RWPE1 (cell line): ENCODE measurements around the gene LYPLAL1.

Experiments used
- CTCF ChIA-PET: fragments of 350-600 bp; sonication (Branson Sonifier 250); formaldehyde crosslinking; extraction: SDS; loops from one replicate; lab custom pipeline; 2021; lab: Yijun Ruan, JAX
- POLR2A ChIA-PET: fragments of 400-600 bp; formaldehyde crosslinking; extraction: SDS; loops from one replicate; lab custom pipeline; 2020; ENCODE audit warnings: antibody characterized with exemption; ENCODE audit not compliant: low non-redundant PET; lab: Yijun Ruan, JAX
- DNase-seq: peaks from one replicate; pipeline ENCODE4 v3.0.0; 2012; ENCODE audit warnings: low spot score
- H3K27ac ChIP-seq: fragments of 450-650 bp; 2 replicates; pipeline ENCODE4 v1.5.1; 2017
- TF ChIP-seq, protein P1 (sequence below): fragments of 450-650 bp; conservative IDR thresholded peaks from 2 replicates; pipeline ENCODE4 v1.5.1; 2017; ENCODE audit warnings: low read depth, mild to moderate bottlenecking

Gene LYPLAL1

DNA sequence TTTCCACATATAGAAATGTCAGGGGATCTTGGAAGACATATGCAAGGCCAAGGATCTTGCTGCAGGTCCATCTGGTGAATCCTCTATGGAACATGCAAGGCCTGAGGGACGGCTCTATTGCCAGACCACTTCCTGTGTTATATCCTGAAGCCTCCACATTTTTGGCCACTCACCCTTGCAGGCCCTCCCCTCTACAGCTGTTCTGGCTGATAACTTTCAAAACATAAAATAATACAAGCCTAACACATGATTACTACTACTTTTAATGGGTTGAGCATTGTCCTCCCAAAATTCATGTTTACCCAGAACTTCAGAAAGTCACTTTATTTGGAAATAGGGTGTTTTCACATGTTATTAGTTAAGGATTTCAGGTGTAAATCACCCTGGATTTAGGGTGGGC is 18.5 kb upstream of the LYPLAL1 start:
- CTCF ChIA-PET = no interaction called here
- no peak for DNase-seq
- H3K27ac ChIP-seq = no peak overlapping the region
- TF ChIP-seq, protein P1, sequence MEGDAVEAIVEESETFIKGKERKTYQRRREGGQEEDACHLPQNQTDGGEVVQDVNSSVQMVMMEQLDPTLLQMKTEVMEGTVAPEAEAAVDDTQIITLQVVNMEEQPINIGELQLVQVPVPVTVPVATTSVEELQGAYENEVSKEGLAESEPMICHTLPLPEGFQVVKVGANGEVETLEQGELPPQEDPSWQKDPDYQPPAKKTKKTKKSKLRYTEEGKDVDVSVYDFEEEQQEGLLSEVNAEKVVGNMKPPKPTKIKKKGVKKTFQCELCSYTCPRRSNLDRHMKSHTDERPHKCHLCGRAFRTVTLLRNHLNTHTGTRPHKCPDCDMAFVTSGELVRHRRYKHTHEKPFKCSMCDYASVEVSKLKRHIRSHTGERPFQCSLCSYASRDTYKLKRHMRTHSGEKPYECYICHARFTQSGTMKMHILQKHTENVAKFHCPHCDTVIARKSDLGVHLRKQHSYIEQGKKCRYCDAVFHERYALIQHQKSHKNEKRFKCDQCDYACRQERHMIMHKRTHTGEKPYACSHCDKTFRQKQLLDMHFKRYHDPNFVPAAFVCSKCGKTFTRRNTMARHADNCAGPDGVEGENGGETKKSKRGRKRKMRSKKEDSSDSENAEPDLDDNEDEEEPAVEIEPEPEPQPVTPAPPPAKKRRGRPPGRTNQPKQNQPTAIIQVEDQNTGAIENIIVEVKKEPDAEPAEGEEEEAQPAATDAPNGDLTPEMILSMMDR = no peak
- POLR2A ChIA-PET = no interaction called here

DNA sequence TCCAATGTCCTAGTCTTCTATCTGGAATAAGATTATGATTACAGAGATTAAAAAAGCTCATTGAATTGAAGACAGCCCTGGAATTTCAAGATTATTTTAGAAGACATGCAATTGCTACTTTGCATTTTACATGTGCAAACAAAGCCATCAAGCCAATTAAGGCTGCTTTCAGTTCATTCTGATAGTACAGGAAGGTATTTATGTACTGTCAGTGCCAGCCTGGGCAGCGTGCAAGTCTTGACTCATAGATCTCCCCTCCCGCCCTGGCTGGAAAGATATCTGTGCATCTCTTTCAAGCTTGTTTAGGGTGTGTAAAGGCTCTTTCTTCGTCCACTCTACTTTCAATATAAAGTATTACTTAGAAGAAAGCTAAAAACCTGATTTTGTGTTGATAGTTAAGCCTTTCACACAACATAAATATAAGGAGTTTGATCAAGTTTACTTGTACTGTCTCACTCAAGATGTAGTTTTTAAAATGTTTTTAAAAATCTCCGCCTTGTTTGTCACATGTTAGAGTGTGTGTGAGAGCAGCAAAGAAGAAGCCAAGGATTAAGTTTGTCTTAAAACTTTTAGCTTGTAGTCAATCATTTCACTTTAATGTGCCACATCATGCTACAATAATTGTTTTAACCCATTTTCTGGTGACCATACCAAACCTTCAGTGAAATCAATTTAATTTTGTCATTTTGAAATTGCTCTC is 13.6 kb upstream of the LYPLAL1 start:
- POLR2A ChIA-PET = no interaction called here
- CTCF ChIA-PET = interaction anchor here (0.6 to 0.9 kb wide), 3 partner anchors 27 to 653 kb away, joined by 3 to 4 read pairs (median 3); no protein-coding TSS in a partner anchor

DNA sequence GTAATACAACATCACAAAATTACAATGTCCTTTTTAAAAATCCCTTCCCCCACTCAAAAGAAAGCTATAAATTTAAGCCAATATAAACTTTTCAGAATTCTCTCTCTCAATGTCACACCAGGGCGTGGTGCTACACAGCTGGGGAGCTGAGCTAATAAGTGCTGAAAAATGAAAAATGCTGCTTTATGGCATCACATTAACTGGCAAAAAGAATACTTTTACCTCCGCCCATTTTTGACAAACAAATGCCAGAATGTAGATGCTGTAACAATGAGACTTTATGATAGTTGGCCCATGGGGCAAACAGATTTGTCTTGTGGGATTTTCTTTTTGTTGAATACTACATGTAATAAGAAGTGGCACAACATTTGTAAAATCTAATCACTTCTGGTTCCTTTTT is 12.7 kb upstream of the LYPLAL1 start:
- TF ChIP-seq, protein P1 = no peak
- no peak for DNase-seq
- ChIA-PET POLR2A (interaction anchor here (1.6 kb wide), 1 partner anchor 12 kb away, joined by 6 read pairs; no protein-coding TSS in a partner anchor), CTCF (interaction anchor here (0.9 kb wide), 2 partner anchors 9 to 87 kb away, joined by 3 to 4 read pairs; no protein-coding TSS in a partner anchor)
- no peak overlapping the region for H3K27ac ChIP-seq

More for the DNA sequence above, 13.6 kb upstream of the LYPLAL1 start:
- TF ChIP-seq, protein P1 = no peak
- no peak overlapping the region for H3K27ac ChIP-seq
- DNase-seq = peak; percentile 61

DNA sequence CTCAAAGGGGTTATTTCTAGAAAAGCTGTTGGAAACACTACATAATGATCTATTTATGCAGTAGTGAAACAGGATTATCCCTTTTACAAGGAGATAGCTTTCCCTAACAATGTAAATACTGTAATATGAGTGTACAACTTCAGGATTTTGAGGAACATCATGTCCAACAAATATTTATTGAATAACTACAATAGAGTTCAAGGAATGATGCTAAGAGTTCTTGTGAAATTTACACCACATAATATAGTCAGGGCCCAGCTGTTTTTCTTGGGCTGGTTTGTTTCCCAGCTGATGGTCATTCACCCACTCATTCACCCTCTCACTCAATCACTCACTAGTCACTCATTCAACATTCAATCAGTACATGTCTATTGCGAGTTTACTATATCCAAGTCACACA is 12.3 kb upstream of the LYPLAL1 start:
- H3K27ac ChIP-seq = no peak overlapping the region
- TF ChIP-seq, protein P1 = no peak
- POLR2A ChIA-PET = interaction anchor here (1.6 kb wide), 1 partner anchor 12 kb away, joined by 6 read pairs; no protein-coding TSS in a partner anchor
- DNase-seq = no peak
- CTCF ChIA-PET = interaction anchor here (0.6 to 0.9 kb wide), 3 partner anchors 8 to 610 kb away, joined by 3 to 5 read pairs (median 4); no protein-coding TSS in a partner anchor

DNA sequence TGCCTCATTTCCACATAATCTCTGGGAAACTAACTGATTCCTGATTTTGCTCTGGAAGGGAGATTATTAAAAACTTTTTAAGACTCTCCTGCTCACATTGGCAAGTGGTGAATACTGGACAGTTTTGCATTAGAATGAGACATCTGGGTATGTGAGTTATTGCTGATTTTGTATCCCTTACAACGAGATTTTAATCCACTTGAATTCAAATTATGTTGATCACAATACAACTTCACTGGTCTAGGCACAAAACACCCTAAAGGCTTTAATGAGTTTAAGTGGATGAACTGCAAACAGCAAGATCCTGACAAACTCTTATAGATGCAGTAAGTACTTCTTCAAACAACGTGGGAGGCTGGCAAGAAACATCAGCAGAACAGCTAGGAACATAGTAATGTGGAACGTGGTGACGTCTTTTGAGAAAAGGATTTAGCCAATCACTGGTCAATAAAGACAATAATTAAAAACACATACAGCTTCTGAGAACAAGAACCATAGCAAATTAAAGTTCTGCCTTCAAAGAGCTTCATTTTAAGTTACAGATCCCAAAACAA is 10.2 kb upstream of the LYPLAL1 start:
- DNase-seq = no peak
- POLR2A ChIA-PET = interaction anchor here (0.7 kb wide), 1 partner anchor 777 kb away, joined by 4 read pairs; no protein-coding TSS in a partner anchor
- CTCF ChIA-PET = interaction anchor here (0.6 to 1.1 kb wide), 3 partner anchors 14 to 1772 kb away, joined by 3 read pairs; no protein-coding TSS in a partner anchor
- H3K27ac ChIP-seq = no peak overlapping the region
- TF ChIP-seq, protein P1 = no peak

DNA sequence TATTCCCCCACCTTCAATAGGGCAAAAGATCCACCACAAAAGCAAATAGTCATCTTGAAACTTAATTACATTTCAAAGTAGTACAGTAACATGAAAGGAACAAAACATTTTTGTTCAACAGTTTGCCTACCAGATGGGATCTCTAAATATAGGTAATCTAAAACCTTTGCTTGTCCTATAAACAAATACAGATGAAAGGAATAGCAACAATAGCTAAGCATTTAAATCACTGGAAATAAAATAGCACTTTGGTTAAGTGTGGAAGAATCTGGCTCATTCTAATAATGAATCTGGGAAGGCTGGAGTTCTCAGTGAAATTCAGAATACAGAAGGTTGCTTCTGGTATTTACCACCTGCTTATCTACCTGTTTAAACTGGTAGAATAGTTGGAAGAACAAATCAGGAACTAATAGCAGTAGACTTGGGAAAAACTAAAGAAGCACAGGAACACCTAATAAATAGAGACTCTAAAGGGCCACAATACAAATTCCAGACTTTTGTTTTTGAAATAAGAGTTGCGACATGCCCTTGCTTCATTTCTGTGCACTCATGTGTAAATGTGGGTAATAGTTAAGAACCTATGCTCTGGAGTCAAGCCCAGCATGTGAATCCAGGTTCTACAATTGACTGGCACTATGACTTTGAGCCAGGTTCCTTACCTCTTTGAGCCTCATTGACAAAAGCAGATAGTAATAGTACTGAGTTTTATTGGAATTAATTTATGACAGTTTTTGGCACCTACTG is 2.3 kb upstream of the LYPLAL1 start:
- H3K27ac ChIP-seq = no peak overlapping the region
- POLR2A ChIA-PET = no interaction called here
- TF ChIP-seq, protein P1 = no peak
- DNase-seq = no peak
- CTCF ChIA-PET = interaction anchor here (0.6 kb wide), 1 partner anchor 215 kb away, joined by 4 read pairs; no protein-coding TSS in a partner anchor
